ENCODE data around the gene ELL2. TPM values are rescaled to one million over a fixed set of nuclear protein-coding genes. Genes with fewer than 3 reads are reported as not detected.

ELL2 gene
- total RNA-seq, 1 experiment from 2014 or later, result 27.5 TPM

- Histone ChIP-seq H4K5ac (ENCODE audit: insufficient read length, low read depth, low read length) (no peak overlapping the region), H3K79me2 (ENCODE audit: insufficient read depth, low read length) (no peaks in the 10 kb centered on the region), H2BK12ac (ENCODE audit: insufficient read length, low read depth, low read length) (no peak overlapping the region), H3K56ac (ENCODE audit: insufficient read length, low read depth, low read length) (no peak overlapping the region), H3K4ac (ENCODE audit: low read depth, low read length) (no peak overlapping the region), H3K18ac (ENCODE audit: insufficient read length, low read depth, low read length) (no peak overlapping the region), H2BK20ac (ENCODE audit: low read depth, low read length, poor library complexity, severe bottlenecking) (no peak overlapping the region), H3K9ac (ENCODE audit: extremely low read depth, insufficient read length, low read length) (no peak overlapping the region), H3K27me3 (ENCODE audit: insufficient read depth, low read length) (no peaks in the 10 kb centered on the region), H2AK5ac (ENCODE audit: insufficient read length, low read length) (no peak overlapping the region), H3T11ph (ENCODE audit: low read length) (no peak overlapping the region), H3K4me1 (ENCODE audit: insufficient read depth, low read length) (no peaks in the 10 kb centered on the region; the same call in 1 of the 2 replicates), H2BK5ac (ENCODE audit: insufficient read length, low read length) (no peak overlapping the region), H3K4me2 (ENCODE audit: insufficient read depth, insufficient read length, low read length) (no peak overlapping the region), H3K14ac (ENCODE audit: insufficient read depth, low read length) (no peak overlapping the region), H2BK120ac (ENCODE audit: low read depth, low read length, poor library complexity, severe bottlenecking) (no peak overlapping the region), H3K23ac (ENCODE audit: insufficient read length, low read depth, low read length) (no peak overlapping the region), H3K9me3 (ENCODE audit: control insufficient read depth, low read depth, low read length) (no peaks in the 10 kb centered on the region), H4K20me1 (ENCODE audit: control insufficient read depth, insufficient read depth, insufficient read length) (no peaks in the 10 kb centered on the region), H2AFZ (ENCODE audit: low read length) (no peak overlapping the region), H3K23me2 (ENCODE audit: insufficient read length, low read depth, low read length, poor library complexity, severe bottlenecking) (no peaks in the 10 kb centered on the region), H4K91ac (ENCODE audit: insufficient read length, low read depth, low read length) (no peak overlapping the region), H4K8ac (replicated peaks; ENCODE audit: insufficient read length, low read depth, low read length) (no peak overlapping the region), H3K27ac (ENCODE audit: insufficient read length, low read depth, low read length) (no peak overlapping the region), H3K79me1 (ENCODE audit: insufficient read depth, low read depth, low read length, poor library complexity, severe bottlenecking) (no peaks in the 10 kb centered on the region), H2BK15ac (ENCODE audit: low read depth, low read length) (no peak overlapping the region)
- no peak overlapping the region for H3K4me3 Mint-ChIP-seq
- H3K9me3 Mint-ChIP-seq, result no peaks in the 10 kb centered on the region
- TF ChIP-seq, protein P1, sequence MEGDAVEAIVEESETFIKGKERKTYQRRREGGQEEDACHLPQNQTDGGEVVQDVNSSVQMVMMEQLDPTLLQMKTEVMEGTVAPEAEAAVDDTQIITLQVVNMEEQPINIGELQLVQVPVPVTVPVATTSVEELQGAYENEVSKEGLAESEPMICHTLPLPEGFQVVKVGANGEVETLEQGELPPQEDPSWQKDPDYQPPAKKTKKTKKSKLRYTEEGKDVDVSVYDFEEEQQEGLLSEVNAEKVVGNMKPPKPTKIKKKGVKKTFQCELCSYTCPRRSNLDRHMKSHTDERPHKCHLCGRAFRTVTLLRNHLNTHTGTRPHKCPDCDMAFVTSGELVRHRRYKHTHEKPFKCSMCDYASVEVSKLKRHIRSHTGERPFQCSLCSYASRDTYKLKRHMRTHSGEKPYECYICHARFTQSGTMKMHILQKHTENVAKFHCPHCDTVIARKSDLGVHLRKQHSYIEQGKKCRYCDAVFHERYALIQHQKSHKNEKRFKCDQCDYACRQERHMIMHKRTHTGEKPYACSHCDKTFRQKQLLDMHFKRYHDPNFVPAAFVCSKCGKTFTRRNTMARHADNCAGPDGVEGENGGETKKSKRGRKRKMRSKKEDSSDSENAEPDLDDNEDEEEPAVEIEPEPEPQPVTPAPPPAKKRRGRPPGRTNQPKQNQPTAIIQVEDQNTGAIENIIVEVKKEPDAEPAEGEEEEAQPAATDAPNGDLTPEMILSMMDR (conservative IDR thresholded peaks at IDR 0.05), result no peak
- DNase-seq, result no peak
- no peaks in the 10 kb centered on the region for H3K27me3 Mint-ChIP-seq (ENCODE audit: low read depth)
- H3K27ac Mint-ChIP-seq, result peak overlapping the region; percentile 65 to 95 (median 95); a peak in 6 of 7 replicates
- H3K36me3 Mint-ChIP-seq (ENCODE audit: insufficient read depth in 1 of 3, low read depth in 3 of 3), result no peaks in the 10 kb centered on the region
- H3K4me1 Mint-ChIP-seq, result peaks cover 31 to 36% of the 10 kb centered on the region in 2 experiments
These were observed 19.9 kb downstream of the ELL2 start for GRCh38 chr5:95941756-95942155.
